GM21390 (cell line): ENCODE results near the gene SGK1.
A peak's percentile ranks its signal among the peaks of the same experiment; 100 is the strongest.
"Not testable (repeated sequence)": the region's sequence is repeated elsewhere in the genome, so short reads cannot be mapped to it uniquely, and the experiment has no call there.

Experiments used
- ATAC-seq: cut with Tn5 transposase; IDR thresholded peaks from one replicate; pipeline ENCODE4 v1.9.1; 2021; ENCODE audit not compliant: unreplicated experiment

Gene SGK1

GRCh38 chr6:134307075-134307474 is 10.8 kb downstream of the SGK1 start:
- ATAC-seq = no peak

GRCh38 chr6:134304381-134304780 is 13.5 kb downstream of the SGK1 start:
- ATAC-seq = not testable (repeated sequence)

- no peak for ATAC-seq
Observed at GRCh38 chr6:134303891-134304290, 14.0 kb downstream of the SGK1 start.

- no peak for ATAC-seq
Observed at GRCh38 chr6:134299236-134299635, 18.7 kb downstream of the SGK1 start.

- ATAC-seq = no peak
Observed at GRCh38 chr6:134296762-134297161, 21.1 kb downstream of the SGK1 start.

GRCh38 chr6:134295953-134296553 is 21.9 kb downstream of the SGK1 start:
- ATAC-seq = peak; percentile 69

- ATAC-seq = no peak
Observed at GRCh38 chr6:134293659-134294161, 24.2 kb downstream of the SGK1 start.

- ATAC-seq = no peak
Observed at GRCh38 chr6:134291156-134291555, 26.8 kb downstream of the SGK1 start.

GRCh38 chr6:134289204-134289575 is 28.7 kb downstream of the SGK1 start:
- ATAC-seq = no peak

GRCh38 chr6:134288538-134289203 is 29.2 kb downstream of the SGK1 start:
- ATAC-seq = peak; percentile 58

GRCh38 chr6:134287859-134288537 is 29.9 kb downstream of the SGK1 start:
- peak; percentile 53 for ATAC-seq

- no peak for ATAC-seq
Observed at GRCh38 chr6:134282816-134283215, 35.1 kb downstream of the SGK1 start.

GRCh38 chr6:134281388-134281787 is 36.5 kb downstream of the SGK1 start:
- no peak for ATAC-seq

- ATAC-seq = no peak
Observed at GRCh38 chr6:134278000-134278399, 39.9 kb downstream of the SGK1 start.

- not testable (repeated sequence) for ATAC-seq
Observed at GRCh38 chr6:134276891-134277377, 41.0 kb downstream of the SGK1 start.

GRCh38 chr6:134272374-134272773 is 45.5 kb downstream of the SGK1 start:
- no peak for ATAC-seq

GRCh38 chr6:134267917-134268361 is 50.0 kb downstream of the SGK1 start:
- ATAC-seq = no peak

- no peak for ATAC-seq
Observed at GRCh38 chr6:134266776-134267175, 51.1 kb downstream of the SGK1 start.

- ATAC-seq = no peak
Observed at GRCh38 chr6:134261766-134262165, 56.1 kb downstream of the SGK1 start.

GRCh38 chr6:134258849-134259306 is 59.0 kb downstream of the SGK1 start:
- ATAC-seq = no peak

GRCh38 chr6:134257516-134257915 is 60.4 kb downstream of the SGK1 start:
- no peak for ATAC-seq

- no peak for ATAC-seq
Observed at GRCh38 chr6:134256862-134257261, 61.0 kb downstream of the SGK1 start.
